GM12801 (cell line): ENCODE data around the gene TACC2.

Source experiments
- TF ChIP-seq, protein P1 (sequence below): IDR thresholded peaks from one replicate; pipeline ENCODE4 v1.5.1; 2011; ENCODE audit warnings: control low read depth; ENCODE audit not compliant: insufficient read length; ENCODE audit errors: extremely low read depth

The TACC2 gene

DNA sequence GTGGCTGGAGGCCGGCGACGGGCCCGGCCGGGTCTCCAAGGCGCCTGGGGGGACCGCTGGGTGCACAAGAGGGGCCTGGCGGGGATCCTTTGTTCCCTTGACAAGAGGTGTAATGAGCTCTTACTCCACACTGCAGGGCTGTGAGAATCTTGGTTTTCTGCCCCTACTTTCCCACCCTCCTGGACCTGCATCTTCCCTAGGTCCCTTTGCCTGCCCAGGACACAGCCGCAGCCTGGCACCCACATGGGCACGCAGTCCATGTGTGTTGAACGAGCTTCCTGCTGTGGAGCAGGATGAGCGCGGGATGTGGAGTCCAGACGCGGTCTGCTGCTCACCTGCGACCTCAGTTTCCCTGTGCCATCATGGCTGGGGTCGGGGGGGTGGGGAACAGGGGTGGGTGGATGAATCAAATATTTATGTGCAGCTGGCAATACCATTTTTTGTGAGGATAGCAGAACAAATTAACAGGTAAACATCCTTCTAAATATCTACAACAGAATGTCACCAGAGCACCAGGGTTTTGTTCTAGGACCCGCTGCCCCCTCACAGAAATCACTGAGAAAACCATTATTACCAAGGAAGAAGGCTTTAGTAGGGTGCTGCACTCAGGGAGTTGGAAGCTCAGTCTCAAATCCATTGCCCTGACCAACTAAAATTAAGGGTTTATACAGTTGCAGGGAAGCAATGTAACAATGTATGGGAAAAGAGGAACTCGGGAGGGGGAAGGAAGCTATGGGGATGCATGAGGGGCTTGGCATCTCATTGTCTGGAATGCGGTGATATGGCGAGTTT is 13.5 kb upstream of the TACC2 start:
- TF ChIP-seq, protein P1, sequence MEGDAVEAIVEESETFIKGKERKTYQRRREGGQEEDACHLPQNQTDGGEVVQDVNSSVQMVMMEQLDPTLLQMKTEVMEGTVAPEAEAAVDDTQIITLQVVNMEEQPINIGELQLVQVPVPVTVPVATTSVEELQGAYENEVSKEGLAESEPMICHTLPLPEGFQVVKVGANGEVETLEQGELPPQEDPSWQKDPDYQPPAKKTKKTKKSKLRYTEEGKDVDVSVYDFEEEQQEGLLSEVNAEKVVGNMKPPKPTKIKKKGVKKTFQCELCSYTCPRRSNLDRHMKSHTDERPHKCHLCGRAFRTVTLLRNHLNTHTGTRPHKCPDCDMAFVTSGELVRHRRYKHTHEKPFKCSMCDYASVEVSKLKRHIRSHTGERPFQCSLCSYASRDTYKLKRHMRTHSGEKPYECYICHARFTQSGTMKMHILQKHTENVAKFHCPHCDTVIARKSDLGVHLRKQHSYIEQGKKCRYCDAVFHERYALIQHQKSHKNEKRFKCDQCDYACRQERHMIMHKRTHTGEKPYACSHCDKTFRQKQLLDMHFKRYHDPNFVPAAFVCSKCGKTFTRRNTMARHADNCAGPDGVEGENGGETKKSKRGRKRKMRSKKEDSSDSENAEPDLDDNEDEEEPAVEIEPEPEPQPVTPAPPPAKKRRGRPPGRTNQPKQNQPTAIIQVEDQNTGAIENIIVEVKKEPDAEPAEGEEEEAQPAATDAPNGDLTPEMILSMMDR = no peak

DNA sequence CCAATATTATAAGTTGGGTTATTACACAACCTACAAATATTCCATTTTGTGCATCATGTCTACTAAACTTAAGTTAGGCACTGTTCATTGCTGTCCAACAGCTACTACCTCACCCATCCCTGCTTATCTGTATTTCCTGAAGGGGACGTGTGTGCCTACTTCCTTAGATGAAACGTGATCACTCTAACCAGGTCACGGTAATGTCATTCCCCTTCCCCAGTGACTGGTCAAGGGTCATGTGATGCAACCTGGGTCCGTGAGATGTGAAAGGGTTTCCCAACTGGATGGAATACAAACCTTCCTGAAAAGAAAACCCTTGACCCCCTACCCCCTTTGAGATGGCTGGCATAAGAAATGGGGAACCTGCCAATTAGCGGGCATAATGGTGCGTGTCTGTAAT is 12.4 kb upstream of the TACC2 start:
- TF ChIP-seq, protein P1 = no peak

DNA sequence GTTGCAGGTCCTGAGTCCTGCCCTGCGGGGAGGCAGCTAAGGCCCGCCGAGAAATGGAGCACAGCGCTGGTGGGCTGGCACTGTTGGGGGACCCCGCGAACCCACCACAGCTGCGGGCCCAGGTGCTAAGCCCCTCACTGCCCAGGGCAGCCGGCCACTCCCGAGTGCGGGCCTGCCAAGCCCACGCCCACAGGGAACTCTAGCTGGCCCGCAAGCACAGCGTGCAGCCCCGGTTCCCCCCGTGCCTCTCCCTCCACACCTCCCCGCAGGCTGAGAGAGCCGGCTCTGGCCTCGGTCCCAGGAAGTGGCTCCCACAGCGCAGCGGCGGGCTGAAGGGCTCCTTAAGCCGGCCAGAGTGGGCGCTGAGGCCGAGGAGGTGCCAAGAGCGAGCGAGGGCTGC is 10.5 kb upstream of the TACC2 start:
- TF ChIP-seq, protein P1 = no peak

DNA sequence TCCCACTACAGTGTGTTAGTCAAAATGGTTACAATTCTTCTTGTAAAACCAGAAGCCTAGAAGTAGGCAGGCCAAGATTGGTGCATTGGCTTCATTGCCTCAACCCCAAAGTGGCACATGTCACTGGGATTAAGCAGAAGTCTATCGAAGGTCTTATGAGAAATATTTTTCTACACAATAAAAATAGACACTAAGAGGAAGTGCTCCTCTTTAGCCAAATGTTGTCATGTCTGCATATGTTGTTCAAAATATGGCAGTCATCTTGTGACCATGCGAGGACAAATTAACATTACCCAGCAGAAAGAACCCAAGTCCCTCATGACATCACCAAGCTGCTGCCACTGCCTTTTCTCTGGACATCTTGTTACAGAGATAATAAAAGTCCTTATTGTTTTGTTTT is 7.6 kb upstream of the TACC2 start:
- TF ChIP-seq, protein P1 = no peak

DNA sequence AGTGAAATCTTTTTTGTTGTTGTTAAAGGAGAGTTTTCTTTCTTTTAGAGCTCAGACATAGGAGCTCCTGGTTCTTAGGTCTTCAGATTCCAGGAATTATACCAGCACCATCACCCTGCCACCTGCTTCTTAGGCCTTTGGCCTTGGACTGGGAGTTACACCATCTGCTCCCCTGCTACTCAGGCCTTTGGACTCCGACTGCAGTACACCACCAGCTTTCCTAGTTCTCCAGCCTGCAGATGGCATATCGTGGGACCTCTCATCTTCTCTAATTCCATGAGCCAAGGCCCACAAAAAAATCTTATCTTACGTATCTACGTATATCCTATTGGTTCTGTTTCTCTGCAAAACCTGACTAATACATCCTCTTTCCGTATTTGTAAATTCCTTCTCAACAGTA is 5.1 kb upstream of the TACC2 start:
- TF ChIP-seq, protein P1 = no peak

DNA sequence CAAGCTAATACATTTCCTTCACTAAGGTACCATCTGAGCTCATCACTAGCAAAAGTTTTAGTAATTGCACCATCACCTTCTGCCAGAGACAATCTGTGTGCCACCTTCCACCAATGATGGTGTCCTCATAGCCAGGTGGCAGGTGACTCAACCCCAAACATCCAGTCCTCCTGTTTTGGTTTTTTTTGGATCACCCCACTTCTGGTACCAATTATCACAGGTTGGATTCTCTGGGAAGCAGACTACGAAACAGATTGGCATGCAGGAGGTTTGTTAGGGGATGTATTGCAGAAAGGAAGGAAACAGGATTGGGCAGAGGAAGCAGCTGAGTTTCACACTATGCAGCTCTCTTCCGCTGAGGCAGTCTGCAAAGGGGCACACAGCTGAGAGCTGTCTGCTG is 4.5 kb upstream of the TACC2 start:
- TF ChIP-seq, protein P1 = no peak

DNA sequence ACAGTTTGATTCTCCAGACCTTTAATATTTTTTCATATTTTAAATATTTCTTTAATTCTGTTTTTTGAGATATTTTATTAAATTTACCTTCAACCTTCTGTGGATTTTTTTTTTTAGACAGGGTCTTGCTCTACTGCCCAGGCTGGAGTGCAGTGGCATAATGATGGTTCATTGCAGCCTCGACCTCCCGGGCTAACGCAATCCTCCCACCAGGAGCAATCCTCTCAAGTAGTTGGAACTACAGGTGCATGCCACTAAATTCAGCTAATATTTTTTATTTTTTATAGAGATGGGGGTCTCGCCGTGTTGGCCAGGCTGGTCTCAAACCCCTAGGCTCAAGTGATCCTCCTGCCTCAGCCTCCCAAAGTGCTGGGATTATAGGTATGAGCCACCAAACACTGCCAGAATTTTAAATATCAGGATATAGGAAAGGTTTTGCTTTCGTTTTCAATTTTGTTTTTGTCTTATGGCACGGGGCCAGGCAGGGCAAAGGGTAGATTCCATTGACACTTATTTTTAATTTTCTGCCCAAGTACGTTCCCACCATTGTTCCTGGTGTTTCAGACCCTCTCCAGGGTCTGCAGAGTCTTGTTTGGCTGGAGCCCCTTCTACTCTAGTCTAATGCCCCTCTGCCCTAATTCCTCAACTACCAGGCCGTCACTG is 1.2 kb downstream of the TACC2 start:
- TF ChIP-seq, protein P1 = no peak
